GM10847 (cell line): ENCODE measurements around the gene BCL2L15.

Source experiments
- POLR2A ChIP-seq: IDR thresholded peaks from 2 replicates; pipeline ENCODE4 v1.6.1; 2011; ENCODE audit not compliant: insufficient read length; ENCODE audit errors: extremely low read depth

BCL2L15 gene

GRCh38 chr1:113893267-113893666, 5.9 kb upstream of the BCL2L15 start:
- no peak for TF ChIP-seq POLR2A

- no peak for TF ChIP-seq POLR2A
Measured at GRCh38 chr1:113891631-113892220, 4.3 kb upstream of the BCL2L15 start.

GRCh38 chr1:113890816-113891215, 3.4 kb upstream of the BCL2L15 start:
- TF ChIP-seq POLR2A: no peak

- TF ChIP-seq POLR2A: no peak
Measured at GRCh38 chr1:113886417-113887401, 672 bp downstream of the BCL2L15 start.

- TF ChIP-seq POLR2A: no peak
Measured at GRCh38 chr1:113881661-113882060, 5.7 kb downstream of the BCL2L15 start.

GRCh38 chr1:113879739-113880038, 7.7 kb downstream of the BCL2L15 start:
- TF ChIP-seq POLR2A: no peak

- no peak for TF ChIP-seq POLR2A
Measured at GRCh38 chr1:113876176-113876575, 11.2 kb downstream of the BCL2L15 start.

- no peak for TF ChIP-seq POLR2A
Measured at GRCh38 chr1:113875714-113876113, 11.7 kb downstream of the BCL2L15 start.

GRCh38 chr1:113874012-113874879, 13.1 kb downstream of the BCL2L15 start:
- TF ChIP-seq POLR2A: no peak

- no peak for TF ChIP-seq POLR2A
Measured at GRCh38 chr1:113872219-113872935, 15.0 kb downstream of the BCL2L15 start.

GRCh38 chr1:113871597-113872113, 15.7 kb downstream of the BCL2L15 start, which contains the start of gene PTPN22:
PTPN22 (minus strand) TSS chr1:113871712.
- TF ChIP-seq POLR2A: peak; percentile 65

GRCh38 chr1:113870778-113871177, 16.6 kb downstream of the BCL2L15 start:
- TF ChIP-seq POLR2A: no peak

GRCh38 chr1:113868387-113869083, 18.8 kb downstream of the BCL2L15 start:
- TF ChIP-seq POLR2A: no peak

- TF ChIP-seq POLR2A: no peak
Measured at GRCh38 chr1:113861641-113862040, 25.7 kb downstream of the BCL2L15 start.
